ENCODE measurements around the gene TTC16.
"Not testable (repeated sequence)": the region's sequence is repeated elsewhere in the genome, so short reads cannot be mapped to it uniquely, and the experiment has no call there.

Gene TTC16

DNA sequence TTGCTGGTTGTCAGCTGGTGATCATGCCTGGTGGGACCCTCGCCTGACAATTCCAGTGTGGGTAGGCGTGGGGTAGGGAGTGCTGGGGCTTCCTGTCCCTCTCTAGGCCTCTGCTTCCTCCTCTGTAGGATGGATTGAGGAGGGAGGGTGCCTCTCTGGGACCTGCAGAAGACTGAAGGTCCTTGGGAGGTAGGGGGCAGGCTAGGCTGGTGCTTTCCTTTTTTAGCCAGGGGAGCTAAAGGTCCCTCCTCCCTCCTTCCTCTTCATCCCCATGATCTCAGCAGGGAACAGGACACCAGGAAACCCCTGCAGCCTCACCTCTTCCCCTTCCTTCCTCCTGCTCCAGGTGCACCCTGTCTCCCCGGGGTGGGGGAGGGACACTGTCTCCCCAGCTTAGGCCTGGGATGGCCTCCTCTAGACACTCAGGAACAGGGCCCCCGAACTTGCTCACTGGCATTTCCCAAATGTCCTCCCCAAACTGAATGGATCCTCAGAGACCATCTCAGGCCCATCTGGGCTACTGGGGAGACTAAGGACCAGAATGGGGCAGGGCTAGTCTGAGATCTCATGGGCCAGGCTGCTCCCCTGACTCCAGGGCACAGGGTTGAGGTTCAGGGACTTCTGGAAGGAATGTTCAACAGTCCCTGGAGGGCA lies 54.2 kb downstream of the TTC16 start:
- DNase-seq = no peak

DNA sequence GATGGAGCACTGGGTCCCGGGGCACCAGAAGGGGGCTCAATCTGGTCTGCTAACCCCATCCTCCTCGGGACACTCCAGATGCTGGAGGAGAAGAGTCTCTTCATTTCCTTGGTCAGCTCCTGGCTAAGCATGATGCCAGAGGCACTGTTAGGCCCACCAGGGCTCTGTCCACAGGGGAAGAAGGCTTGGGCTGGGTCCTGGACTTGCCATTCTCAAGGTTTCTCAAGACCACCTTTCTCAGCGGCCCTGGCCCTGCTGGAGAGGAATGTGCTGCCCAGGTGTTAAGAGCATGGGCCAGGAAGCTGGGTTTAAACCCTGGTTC lies 54.7 kb downstream of the TTC16 start:
- DNase-seq = no peak

DNA sequence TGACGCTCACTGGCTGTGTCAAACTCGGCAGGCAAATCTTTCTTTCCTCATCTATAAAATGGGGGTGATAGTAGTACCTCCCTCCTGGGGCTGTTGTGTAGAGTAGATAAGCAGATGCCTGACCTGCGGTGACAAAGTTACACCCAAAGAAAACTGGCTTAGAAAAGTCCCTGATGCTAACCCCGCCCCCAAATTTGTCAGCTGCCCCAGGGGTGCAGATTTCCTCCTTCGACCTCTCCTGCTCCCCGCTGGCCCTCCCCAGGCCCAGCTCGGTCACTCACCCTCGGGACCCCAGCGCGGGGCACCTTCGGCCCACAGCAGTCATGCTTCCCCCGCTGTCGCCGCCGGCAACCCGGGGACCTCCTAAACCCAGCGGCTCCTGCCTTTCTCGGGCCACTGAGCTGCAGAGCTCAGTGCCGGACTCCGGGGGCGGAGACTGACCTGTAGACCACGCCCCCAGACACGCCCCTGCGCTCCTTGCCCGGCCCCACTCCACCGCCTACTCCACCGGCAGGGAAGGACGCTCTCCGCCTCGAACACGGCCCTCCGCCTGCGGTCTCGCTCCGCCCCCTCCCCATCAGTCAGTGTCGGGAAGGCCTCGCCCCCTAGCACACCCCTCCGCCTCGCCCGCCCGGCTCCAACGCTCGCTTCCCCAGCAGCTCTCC lies 55.2 kb downstream of the TTC16 start:
- DNase-seq = peak; percentile 93

DNA sequence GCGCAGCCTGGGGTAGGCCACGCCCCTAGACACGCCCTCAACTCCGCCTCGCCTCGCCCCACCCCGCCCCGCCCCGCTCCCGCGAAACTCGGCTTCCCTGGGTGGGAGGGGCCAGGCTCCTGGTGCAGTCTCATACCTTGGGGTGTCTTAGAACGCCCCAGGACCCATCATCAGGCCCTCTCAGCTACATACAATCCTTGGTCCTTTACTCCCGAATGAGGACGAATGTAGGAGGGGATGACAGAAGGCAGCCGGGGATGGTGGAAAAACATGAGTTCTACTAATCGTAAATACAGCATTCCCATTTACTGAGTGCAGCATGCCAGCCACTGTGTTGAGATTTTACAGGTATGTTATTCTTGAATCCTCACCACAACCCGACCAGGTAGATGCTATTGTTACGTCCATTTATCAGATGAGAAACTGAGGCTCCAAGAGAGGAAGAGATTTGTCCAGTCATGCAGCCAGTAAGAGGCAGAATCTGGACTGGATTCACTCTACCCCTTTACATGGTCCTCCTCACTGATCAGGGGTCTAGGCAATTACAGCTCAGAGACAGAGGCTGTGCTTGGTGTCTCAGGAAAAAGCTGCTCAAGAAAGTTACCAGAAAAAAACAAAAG lies 55.8 kb downstream of the TTC16 start:
- no peak for DNase-seq

DNA sequence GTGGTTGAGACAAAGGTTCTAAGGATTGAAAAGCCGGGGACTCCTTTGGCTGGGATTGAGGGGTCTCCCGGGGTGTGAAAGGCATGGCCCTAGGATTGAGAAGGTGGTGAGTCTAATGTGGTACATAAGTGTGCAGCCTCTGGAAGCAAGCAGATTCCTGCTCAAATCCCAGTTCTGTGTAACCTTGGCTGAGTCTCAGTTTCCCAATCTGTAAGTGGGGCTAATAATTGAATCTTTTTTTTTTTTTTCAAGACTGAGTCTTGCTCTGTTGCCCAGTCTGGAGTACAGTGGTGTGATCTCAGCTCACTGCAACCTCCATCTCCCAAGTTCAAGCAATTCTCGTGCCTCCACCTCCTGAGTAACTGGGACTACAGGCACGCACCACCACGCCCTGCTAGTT lies 56.7 kb downstream of the TTC16 start:
- DNase-seq = no peak

DNA sequence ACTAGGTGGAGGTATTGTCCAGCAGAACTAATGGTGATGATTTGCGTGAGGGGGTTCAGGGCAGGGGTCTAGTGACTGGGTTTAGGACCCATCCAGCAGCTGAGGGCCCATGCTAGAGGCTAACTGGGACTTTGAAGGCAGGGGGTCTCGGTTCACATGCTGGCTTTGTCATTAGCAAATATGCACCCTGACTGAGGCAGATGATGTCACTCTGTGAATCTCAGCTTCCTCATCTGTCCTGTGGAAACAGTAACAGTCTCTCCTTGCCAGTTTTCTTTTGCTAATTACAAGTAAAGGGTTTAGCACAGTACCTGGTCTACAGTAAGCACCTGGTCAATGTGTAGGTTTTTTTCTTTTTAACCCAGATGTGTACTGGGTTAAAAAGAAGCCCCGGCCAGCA lies 57.4 kb downstream of the TTC16 start:
- no peak for DNase-seq

DNA sequence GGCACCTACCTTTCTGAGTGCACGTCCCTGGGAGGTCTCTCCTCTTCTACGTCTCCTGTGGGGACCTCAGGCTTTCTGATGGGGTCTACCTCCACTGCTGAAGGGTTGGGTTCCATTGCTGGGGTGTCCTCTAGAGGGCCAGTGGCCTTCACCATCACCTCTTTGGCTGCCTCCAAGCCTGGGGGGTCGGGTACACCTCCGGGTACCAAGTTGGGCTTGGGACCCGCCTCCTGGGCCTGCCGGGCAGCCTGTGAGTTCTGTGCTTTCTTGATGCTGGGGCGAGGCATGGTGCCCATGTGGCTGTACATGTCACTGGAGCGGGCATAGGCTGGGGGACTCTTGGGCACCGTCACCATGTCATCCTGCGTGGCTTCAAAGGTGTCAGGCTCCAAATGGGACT lies 58.1 kb downstream of the TTC16 start:
- no peak for DNase-seq

DNA sequence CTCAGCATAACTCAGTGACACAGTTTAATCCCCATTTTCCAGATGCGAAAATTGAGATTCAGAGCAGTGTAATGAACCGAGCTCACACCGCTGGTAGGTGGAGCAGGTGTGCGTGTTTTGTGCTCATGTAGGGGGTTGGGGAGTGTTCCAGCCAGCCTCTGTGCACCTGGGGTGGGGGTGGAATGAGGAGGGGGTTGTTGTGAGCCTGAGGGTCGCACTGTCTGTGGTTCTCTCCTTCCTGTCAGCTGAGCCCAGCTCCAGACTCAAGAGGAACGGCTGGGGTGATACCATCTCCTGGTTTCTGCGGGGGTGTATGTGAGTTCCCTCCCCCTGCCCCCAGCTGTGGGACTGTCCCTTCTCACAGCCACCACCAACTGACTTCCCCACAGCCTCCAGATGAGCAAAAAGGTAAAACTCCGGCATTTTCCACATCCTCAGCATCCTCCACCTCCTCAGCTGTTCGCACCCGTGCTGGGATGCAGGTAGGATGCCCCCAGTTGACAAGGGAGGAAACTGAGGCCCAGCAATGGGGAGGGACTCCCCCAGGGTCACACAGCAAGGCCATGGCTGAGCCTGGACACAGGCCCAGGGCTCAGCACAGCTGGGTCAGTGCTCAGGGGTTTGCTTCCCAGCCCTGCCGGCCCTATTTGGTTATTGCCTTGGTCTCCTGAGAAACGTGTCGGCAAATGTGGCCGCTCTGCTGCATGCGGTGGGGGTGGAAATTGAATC lies 60.5 kb downstream of the TTC16 start:
- peak; percentile 77 for DNase-seq

DNA sequence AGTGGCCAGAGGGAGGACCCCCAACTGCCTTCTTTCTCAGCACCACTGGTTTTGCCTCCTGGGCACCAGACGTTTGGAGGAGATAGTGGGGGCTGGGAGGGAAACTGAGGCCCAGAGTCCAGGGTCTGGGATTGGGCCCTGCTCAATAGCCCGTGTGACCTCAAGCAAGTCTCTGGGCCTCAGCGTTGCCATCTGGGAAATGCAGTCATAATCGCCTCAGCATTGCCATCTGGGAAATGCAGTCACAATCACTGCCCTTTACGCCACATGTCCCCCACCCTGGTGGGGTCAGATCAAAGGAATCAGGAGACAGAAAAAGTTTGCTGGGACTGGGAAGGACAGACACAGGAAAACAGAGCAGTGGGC lies 61.0 kb downstream of the TTC16 start:
- DNase-seq = no peak

DNA sequence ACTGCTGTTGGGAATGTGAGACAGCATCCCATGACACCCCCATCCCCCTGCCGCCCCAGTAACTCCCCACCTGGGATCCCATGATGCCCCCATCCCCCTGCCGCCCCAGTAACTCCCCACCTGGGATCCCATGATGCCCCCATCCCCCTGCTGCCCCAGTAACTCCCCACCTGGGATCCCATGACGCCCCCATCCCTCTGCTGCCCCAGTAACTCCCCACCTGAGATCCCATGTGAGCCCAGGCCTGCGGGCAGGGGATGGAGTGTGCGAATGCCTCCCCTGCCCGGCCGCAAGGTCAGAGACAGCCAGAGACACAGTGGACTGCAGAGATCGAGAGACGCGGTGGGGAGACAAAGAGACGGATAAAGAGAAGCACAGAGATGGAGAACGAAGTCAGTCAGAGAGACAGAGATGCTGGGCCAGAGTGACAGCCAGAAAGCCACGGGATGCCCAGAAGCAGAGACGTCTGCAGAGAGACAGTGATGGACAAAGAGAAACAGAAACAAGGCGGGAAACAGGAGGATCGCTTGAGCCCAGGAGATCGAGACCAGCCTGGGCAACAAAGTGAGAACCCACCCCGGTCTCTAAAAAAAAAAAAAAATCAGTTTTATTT lies 61.6 kb downstream of the TTC16 start:
- no peak for DNase-seq

DNA sequence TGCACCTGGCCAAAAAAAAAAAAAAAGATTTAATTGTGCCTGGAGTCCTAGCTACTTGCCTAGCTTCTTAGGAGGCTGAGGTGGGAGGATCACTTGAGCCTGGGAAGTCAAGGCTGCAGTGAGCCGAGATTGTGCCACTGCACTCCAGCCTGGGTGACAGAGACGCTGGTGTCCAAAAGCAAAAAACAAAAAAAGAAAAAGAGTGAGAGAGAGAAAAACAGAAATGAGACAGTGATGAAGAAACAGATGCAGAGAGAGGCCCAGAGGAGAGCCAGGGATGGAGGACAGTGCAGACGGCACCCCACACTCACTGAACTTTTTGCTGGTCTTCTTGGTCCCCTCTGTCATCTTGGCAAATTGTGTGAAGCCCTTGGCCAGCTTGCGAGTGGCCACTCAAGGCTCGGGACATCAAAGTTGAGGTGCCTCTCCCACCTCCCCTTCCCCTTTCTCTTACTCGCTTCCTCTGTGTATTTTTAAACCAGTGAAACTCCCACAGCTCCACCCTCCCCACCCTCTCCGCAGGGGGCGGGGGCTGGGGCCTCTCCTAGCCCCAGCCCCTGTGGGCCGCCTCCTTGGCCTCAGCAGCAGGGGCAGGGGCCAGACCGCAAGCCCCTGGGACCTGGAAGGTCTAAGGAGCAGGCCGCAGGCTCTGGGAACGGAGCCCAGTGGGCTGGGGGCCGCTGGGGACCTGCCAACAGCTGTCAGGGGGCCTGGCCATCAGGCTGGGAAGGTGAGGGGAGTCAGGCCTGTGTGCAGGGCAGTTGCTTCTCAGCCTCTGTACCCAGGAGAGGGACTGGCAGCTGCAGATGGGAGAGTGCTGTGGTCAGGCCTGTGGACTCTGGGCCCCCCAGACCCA lies 62.6 kb downstream of the TTC16 start, which contains the start of gene SH2D3C:
SH2D3C (minus strand) TSS at position 387 of the 856 bp plus-strand sequence; CDS start at position 348, 39 bp downstream.
- peak; percentile 54 for DNase-seq

DNA sequence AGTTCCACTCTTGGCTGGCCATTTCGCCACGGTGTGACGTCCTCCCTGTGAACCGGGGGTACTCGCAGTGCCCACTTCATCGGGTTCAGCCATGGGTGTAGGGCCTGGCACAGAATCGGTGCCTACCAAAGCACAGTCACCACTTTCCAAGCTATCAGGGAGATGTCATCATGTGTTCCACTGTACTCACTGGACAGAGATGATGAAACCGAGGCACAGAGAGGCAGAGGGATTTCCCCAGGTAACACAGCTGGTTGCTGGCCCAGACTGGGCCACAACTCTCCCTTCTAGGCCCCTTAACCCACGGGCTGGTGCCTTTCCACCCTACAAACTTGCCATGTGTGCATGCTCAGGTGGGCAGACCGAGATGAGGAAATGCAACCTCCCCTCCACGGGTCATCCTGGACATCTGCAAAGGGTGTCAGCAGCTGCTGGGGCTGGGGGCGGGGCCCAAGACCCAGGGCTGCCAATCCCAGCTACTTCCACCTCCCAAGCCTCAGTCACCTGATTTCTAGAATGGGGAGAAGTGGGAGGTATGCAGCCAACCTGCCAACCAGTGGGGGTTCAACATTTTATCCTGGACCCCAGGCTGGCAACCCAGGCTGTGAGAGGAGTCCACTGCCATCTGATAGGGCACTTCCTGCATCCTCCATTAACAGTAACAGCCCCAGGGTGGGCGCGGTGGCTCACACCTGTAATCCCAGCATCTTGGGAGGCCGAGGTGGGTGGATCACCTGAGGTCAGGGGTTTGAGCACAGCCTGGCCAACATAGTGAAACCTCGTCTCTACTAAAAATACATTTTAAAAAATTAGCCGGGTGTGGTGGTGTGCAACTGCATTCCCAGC lies 63.5 kb downstream of the TTC16 start:
- no peak for DNase-seq

DNA sequence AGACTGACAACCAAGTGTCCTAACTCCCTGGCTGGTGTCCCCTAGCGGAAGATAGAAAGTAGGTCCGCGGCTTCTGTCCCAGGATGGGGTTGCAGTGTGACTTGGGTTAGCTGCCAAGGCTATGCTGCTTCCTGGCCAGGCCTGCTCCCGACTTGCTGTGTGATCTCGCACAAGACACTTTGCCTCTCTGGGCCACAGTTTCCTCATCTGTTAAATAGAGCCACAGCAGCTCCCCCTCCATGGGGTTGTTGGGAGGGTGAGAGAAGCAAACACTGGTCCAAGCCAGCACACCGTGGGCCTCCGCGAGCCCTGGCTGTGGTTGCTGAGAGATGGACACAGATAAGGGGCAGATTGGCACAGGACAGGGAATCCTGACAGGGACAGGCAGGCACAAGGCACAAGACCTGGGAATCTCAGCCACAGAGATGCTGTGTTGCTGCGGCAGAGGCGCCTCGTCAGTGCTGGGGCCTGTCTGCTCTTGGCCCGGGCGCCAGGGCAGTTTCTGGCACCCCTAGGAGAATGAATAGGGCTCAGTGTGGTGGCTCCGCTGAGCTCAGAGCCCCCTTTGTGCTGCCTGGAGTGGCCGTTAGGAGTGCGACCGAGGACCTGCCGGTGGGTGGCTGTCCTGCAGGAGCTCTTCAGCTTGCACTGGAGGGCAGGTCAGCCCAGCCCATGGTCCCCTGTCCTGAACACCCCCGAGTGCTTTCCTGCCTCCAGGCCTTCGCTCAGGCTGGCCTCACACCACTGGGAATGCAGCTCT lies 64.4 kb downstream of the TTC16 start:
- DNase-seq = no peak

DNA sequence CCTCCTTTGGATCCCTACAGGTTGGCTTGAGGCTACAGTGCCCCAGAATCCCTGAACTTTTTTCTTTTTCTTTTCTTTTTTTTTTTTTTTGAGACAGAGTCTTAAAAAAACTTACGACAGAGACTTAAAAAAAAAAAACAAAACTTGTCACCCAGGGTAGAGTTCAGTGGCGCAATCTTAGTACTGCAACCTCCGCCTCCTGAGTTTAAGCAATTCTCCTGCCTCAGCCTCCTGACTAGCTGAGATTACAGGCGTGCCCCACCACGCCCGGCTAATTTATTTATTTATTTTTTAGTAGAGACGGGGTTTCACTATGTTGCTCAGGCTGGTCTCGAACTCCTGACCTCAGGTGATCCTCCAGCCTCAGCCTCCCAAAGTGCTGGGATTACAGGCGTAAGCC lies 65.0 kb downstream of the TTC16 start:
- DNase-seq = not testable (repeated sequence)

All from activated T-cell treated with anti-CD3 and anti-CD28 coated beads, Interleukin-2, amount 50 U/mL, for 1 hour (primary cell).